ENCODE data around the gene KCNQ5. TPM values are rescaled to one million over a fixed set of nuclear protein-coding genes. Genes with fewer than 3 reads are reported as not detected.

Gene KCNQ5
- total RNA-seq, 1 experiment from 2014 or later: 2.0 TPM

- TF ChIP-seq ZNF281 (CRISPR knock-in tag; IDR thresholded peaks at IDR 0.05): no peak
Measured at GRCh38 chr6:73107016-73107415, 485.2 kb downstream of the KCNQ5 start (continued).

- Mint-ChIP-seq H3K36me3 (no peaks in the 10 kb centered on the region), H3K9me3 (no peaks in the 10 kb centered on the region), H3K4me3 (no peak overlapping the region), H3K4me1 (no peaks in the 10 kb centered on the region), H3K27ac (no peak overlapping the region), H3K27me3 (ENCODE audit: low read depth) (no peaks in the 10 kb centered on the region)
- ATAC-seq: no peak
- no peak for DNase-seq (ENCODE audit: low spot score)
- no peak for TF ChIP-seq TEAD1 (CRISPR knock-in tag; IDR thresholded peaks at IDR 0.05)
- TF ChIP-seq SMAD4 (CRISPR knock-in tag; IDR thresholded peaks at IDR 0.05): no peak
- TF ChIP-seq HMGA2 (CRISPR knock-in tag; IDR thresholded peaks at IDR 0.05): no peak
- no peak for TF ChIP-seq ATF6 (CRISPR knock-in tag; IDR thresholded peaks at IDR 0.05)
- no peak for TF ChIP-seq AR (CRISPR knock-in tag; IDR thresholded peaks at IDR 0.05)
- no peak for TF ChIP-seq JUN (CRISPR knock-in tag; IDR thresholded peaks at IDR 0.05)
- no peak for TF ChIP-seq ELF4 (CRISPR knock-in tag; IDR thresholded peaks at IDR 0.05; ENCODE audit: low read depth)
- no peak for TF ChIP-seq GTF2I (CRISPR knock-in tag; conservative IDR thresholded peaks at IDR 0.05)
- no peak for TF ChIP-seq GABPB1 (CRISPR knock-in tag; IDR thresholded peaks at IDR 0.05)
- no peak for TF ChIP-seq EMX1 (CRISPR knock-in tag; IDR thresholded peaks at IDR 0.05)
- CTCF ChIA-PET: no interaction called here
- POLR2A ChIA-PET: no interaction called here
Measured at GRCh38 chr6:73108949-73109348, 487.1 kb downstream of the KCNQ5 start.

- Mint-ChIP-seq H3K4me1 (no peaks in the 10 kb centered on the region), H3K27ac (no peak overlapping the region), H3K36me3 (no peaks in the 10 kb centered on the region), H3K4me3 (no peak overlapping the region), H3K27me3 (ENCODE audit: low read depth) (no peaks in the 10 kb centered on the region), H3K9me3 (no peaks in the 10 kb centered on the region)
- ATAC-seq: no peak
- POLR2A ChIA-PET: no interaction called here
- CTCF ChIA-PET: interaction anchor here (0.7 kb wide), 1 partner anchor 17 kb away, joined by 3 read pairs; no protein-coding TSS in a partner anchor
- TF ChIP-seq CBFB (CRISPR knock-in tag; IDR thresholded peaks at IDR 0.05; ENCODE audit: low read depth) (no peak), ATF2 (CRISPR knock-in tag; IDR thresholded peaks at IDR 0.05; ENCODE audit: borderline replicate concordance, low read depth) (no peak), E2F5 (CRISPR knock-in tag; IDR thresholded peaks at IDR 0.05) (no peak), FOXK1 (CRISPR knock-in tag; IDR thresholded peaks at IDR 0.05) (no peak)
- DNase-seq (ENCODE audit: low spot score): no peak
Measured at GRCh38 chr6:73109659-73110058, 487.8 kb downstream of the KCNQ5 start.

Measured in WTC11 (cell line).